Brain microvascular endothelial cell (primary cell): ENCODE results near the gene MKX.

Experiments used
- DNase-seq: peaks from one replicate; pipeline ENCODE4 v3.0.0-alpha.2; 2020
- H3K27ac ChIP-seq: fragments of 250-450 bp; sonication (Bioruptor Pico); 2 replicates; pipeline ENCODE4 v1.5.1; 2020; ENCODE audit warnings: mild to moderate bottlenecking, moderate library complexity
- H3K27me3 ChIP-seq: fragments of 250-450 bp; sonication (Bioruptor Pico); replicated peaks from 2 replicates; pipeline ENCODE4 v1.5.1; 2020; ENCODE audit warnings: mild to moderate bottlenecking
- H3K36me3 ChIP-seq: fragments of 250-450 bp; sonication (Bioruptor Pico); replicated peaks from 2 replicates; pipeline ENCODE4 v1.5.1; 2020; ENCODE audit warnings: mild to moderate bottlenecking
- H3K4me3 ChIP-seq: 2 replicates; pipeline ENCODE4 v1.5.1; 2011; ENCODE audit warnings: low read depth, mild to moderate bottlenecking, control low read depth, low read length, moderate library complexity
- in situ Hi-C: cut with HindIII; loops from 2 replicates; pipeline ENCODE4 v1.10.0; 2017; ENCODE audit warnings: low sequenced_read_pairs, low pct_ligation_motif_present
- TF ChIP-seq, protein P1 (sequence below): IDR thresholded peaks from 2 replicates; pipeline ENCODE4 v1.5.1; 2011; ENCODE audit warnings: low read depth, mild to moderate bottlenecking, moderate library complexity, low read length, control low read depth, inconsistent platforms; ENCODE audit errors: missing control alignments

The MKX gene

DNA sequence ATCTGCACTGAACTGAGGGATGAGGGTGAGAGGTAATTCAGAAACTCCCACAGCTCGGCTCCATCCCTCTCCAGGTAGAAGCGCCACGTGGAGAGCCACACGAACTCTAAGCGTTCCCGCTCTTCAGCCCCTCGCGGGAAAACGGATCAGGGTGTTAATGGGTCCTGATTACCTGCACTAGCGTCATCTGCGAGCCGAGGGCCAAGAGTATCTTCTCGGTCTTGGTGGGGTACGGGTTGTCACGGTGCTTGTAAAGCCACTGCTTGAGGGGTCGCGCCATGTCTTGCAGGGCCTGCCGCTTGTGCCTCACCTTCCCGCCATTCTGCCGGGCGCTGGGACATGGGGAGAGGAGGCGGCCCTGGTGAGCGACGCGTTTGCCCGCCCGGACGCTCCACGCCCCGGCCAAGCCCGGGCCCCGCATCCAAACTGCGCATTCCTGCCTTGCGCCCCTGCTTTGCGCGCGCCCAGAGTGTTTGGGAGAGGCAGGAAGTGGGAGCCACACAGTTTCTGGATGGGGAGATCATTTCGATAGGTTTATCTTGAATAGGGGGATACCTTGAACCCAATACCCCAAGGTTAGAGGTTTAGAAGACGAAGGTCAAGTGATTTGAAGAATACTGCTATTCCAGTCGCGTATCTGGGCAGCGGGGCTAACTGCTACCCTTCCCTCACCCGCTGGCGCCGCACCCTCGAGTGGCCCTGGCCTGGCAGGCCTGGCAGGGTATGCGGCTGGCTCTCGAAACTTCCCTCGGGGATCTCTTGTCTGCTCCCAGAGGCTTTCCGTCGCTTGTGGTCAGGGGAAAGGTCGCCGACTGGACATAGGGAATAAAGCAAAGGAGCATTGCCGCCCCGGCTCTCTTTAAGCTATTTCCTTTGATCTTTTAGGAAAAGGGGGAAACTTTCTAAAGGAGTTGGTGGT is 4.2 kb downstream of the MKX start:
- Histone ChIP-seq H3K36me3 (no peaks in the 10 kb centered on the region), H3K4me3 (peak overlapping the region; percentile 9), H3K27ac (no peak overlapping the region), H3K27me3 (peaks cover 37% of the 10 kb centered on the region)
- no peak for DNase-seq
- TF ChIP-seq, protein P1, sequence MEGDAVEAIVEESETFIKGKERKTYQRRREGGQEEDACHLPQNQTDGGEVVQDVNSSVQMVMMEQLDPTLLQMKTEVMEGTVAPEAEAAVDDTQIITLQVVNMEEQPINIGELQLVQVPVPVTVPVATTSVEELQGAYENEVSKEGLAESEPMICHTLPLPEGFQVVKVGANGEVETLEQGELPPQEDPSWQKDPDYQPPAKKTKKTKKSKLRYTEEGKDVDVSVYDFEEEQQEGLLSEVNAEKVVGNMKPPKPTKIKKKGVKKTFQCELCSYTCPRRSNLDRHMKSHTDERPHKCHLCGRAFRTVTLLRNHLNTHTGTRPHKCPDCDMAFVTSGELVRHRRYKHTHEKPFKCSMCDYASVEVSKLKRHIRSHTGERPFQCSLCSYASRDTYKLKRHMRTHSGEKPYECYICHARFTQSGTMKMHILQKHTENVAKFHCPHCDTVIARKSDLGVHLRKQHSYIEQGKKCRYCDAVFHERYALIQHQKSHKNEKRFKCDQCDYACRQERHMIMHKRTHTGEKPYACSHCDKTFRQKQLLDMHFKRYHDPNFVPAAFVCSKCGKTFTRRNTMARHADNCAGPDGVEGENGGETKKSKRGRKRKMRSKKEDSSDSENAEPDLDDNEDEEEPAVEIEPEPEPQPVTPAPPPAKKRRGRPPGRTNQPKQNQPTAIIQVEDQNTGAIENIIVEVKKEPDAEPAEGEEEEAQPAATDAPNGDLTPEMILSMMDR = no peak
- in situ Hi-C loops = no loop called here

DNA sequence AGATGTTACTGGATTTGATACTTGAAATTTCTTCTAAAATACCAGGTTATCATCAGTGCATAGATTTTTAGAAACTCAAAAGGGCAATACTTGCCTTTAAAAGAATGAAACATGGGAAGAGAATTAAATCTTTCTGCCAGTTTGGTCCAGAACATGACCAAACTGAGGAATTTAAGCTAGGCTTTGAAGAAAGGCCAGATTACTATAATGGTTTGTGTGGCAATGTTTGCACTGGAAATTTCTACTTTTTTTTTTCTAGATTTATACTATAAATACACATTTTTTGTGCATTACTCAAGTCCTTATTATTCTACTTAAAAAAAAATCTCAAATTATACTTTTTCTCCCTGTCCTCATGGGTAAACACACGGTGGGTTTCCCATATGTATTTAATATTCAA is 9.2 kb downstream of the MKX start:
- no peak overlapping the region for H3K4me3 ChIP-seq
- TF ChIP-seq, protein P1 = no peak
- H3K27ac ChIP-seq = no peak overlapping the region
- H3K36me3 ChIP-seq = no peaks in the 10 kb centered on the region
- peaks cover 3% of the 10 kb centered on the region for H3K27me3 ChIP-seq
- DNase-seq = no peak
- in situ Hi-C loops = no loop called here

DNA sequence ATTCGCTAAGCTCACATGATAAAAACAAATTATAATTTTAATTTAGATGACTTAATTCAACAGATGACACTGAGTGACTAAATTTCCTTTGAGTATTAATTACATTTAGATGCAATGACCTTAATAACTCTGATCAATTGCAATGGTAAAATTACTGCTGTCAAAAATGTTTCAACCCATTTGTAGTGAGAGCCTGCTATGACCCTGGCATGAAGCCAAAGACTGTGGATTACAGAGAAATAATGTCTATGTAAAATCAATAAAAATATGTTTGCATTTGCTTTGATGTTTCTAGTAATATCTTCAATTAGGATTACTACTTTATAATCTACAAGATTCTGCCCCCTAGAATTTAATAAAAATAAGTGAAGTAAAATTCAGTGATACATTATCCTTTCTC is 15.6 kb downstream of the MKX start:
- TF ChIP-seq, protein P1 = no peak
- Histone ChIP-seq H3K4me3 (no peak overlapping the region), H3K36me3 (no peaks in the 10 kb centered on the region), H3K27me3 (no peaks in the 10 kb centered on the region), H3K27ac (no peak overlapping the region)
- in situ Hi-C loops = no loop called here
- no peak for DNase-seq

DNA sequence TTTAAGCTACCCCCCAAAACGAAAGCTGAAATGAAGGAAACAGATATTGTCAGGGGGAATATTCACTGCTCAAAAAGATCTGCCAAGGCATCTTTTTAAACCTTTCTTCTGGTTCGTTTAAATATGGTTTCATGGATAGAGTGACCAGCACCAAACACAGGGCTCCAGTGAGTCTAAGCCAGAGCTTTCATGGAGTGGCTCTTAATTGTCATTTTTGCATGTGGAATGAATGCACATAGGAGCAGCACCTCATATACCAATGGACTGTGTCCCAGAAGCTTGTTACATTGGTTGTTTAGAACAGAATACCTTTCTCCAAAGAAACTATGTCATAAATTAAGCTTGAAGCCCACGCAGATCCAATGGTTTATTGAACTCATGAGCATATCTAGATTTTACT is 17.3 kb downstream of the MKX start:
- no peaks in the 10 kb centered on the region for H3K36me3 ChIP-seq
- TF ChIP-seq, protein P1 = no peak
- DNase-seq = no peak
- H3K27ac ChIP-seq = no peak overlapping the region
- in situ Hi-C loops = no loop called here
- H3K4me3 ChIP-seq = no peak overlapping the region
- H3K27me3 ChIP-seq = no peaks in the 10 kb centered on the region

DNA sequence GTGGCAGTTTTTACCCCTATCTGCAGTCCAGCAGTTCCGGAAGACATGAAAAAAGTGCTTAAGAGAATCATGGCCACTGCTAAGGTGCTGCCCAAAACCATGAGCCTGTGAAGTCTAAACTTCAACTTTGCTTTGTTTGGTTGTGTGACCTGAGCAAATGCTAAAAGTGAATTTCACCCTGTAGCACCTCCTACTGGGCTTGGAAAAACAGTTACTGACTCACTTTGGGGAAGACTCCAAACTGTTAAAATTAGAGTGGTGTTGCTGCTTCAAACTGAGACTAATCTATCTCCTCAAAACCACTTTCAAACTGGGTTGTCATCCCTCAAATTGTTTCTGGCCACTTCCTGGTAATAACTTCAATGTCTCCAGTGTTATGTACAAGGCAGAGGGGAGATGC is 21.3 kb downstream of the MKX start:
- TF ChIP-seq, protein P1 = peak; percentile 39
- in situ Hi-C loops = no loop called here
- H3K27ac ChIP-seq = no peak overlapping the region
- no peaks in the 10 kb centered on the region for H3K27me3 ChIP-seq
- H3K4me3 ChIP-seq = no peak overlapping the region
- H3K36me3 ChIP-seq = no peaks in the 10 kb centered on the region
- no peak for DNase-seq

DNA sequence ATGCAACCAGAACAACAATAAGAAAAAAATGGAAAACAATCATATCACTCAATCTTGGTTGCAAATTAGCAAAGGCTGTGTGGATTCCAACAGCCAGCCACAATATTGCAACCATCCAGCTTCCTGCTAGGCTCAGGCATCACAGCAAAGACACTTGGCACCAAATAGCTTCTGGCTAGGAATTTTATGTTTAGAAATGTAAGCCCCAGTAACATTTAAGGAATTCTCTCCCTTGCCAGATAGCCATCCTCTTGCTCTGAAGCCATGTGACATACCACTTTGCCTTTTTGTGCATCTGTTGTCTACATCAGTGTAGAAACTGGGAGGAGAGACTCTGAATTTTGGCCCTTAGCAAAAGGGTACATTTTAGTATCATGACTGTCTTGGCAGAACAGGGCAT is 22.2 kb downstream of the MKX start:
- H3K4me3 ChIP-seq = no peak overlapping the region
- no peak overlapping the region for H3K27ac ChIP-seq
- no peaks in the 10 kb centered on the region for H3K36me3 ChIP-seq
- in situ Hi-C loops = no loop called here
- TF ChIP-seq, protein P1 = no peak
- DNase-seq = no peak
- H3K27me3 ChIP-seq = no peaks in the 10 kb centered on the region
